Mesenchymal stem cell (in vitro differentiated cells and primary cell): Measurements from ENCODE around the gene RFWD3. TPM values are rescaled to one million over a fixed set of nuclear protein-coding genes. Genes with fewer than 3 reads are reported as not detected.
A peak's percentile ranks its signal among the peaks of the same experiment; 100 is the strongest.

Experiments used
- DNase-seq: peaks from one replicate; pipeline ENCODE4 v3.0.0-alpha.2; 2013
- H2AFZ ChIP-seq: one replicate; pipeline ENCODE4 v1.6.1; 2013; ENCODE audit warnings: low read depth, mild to moderate bottlenecking, control low read depth, inconsistent platforms, low read length, moderate library complexity
- H2AK5ac ChIP-seq: 2 replicates; pipeline ENCODE4 v1.6.1; 2013; ENCODE audit warnings: low read length, moderate library complexity, mild to moderate bottlenecking, inconsistent platforms; ENCODE audit not compliant: severe bottlenecking
- H2BK120ac ChIP-seq: one replicate; pipeline ENCODE4 v1.6.1; 2013; ENCODE audit warnings: low read depth, mild to moderate bottlenecking, inconsistent platforms, low read length, moderate library complexity
- H2BK12ac ChIP-seq, 2 experiments: one replicate each; pipeline ENCODE4 v1.6.1; 2013; ENCODE audit warnings: inconsistent platforms in 2 of 2, low read length in 2 of 2, mild to moderate bottlenecking in 2 of 2, moderate library complexity in 2 of 2, control low read depth in 1 of 2
- H2BK15ac ChIP-seq: one replicate; pipeline ENCODE4 v1.6.1; 2013; ENCODE audit warnings: mild to moderate bottlenecking, low read depth, inconsistent platforms; ENCODE audit not compliant: poor library complexity, severe bottlenecking
- H2BK5ac ChIP-seq: 2 replicates; pipeline ENCODE4 v1.6.1; 2013; ENCODE audit warnings: low read depth, mild to moderate bottlenecking, low read length, control low read depth, inconsistent platforms; ENCODE audit not compliant: poor library complexity, severe bottlenecking
- H3K14ac ChIP-seq, 2 experiments: one replicate each; pipeline ENCODE4 v1.6.1; 2013; ENCODE audit warnings: inconsistent platforms in 2 of 2, low read length in 2 of 2, control low read depth in 1 of 2, mild to moderate bottlenecking in 1 of 2, moderate library complexity in 1 of 2
- H3K18ac ChIP-seq, 2 experiments: one replicate each; pipeline ENCODE4 v1.6.1; 2013; ENCODE audit warnings: inconsistent platforms in 2 of 2, low read length in 2 of 2, control low read depth in 1 of 2, low read depth in 1 of 2, mild to moderate bottlenecking in 1 of 2
- H3K23ac ChIP-seq, 2 experiments: one replicate each; pipeline ENCODE4 v1.6.1; 2013; ENCODE audit warnings: inconsistent platforms in 2 of 2, low read length in 2 of 2, mild to moderate bottlenecking in 2 of 2, moderate library complexity in 2 of 2, control low read depth in 1 of 2
- H3K27ac ChIP-seq: 2 replicates; pipeline ENCODE4 v1.5.1; 2013; ENCODE audit warnings: mild to moderate bottlenecking, moderate library complexity, low read length, control low read depth, inconsistent platforms; ENCODE audit not compliant: poor library complexity, severe bottlenecking
- H3K27me3 ChIP-seq, 2 experiments: 2 replicates each; pipeline versions ENCODE4 v1.6.1 to v1.7.0; 2013; ENCODE audit warnings: low read length in 2 of 2, mild to moderate bottlenecking in 2 of 2, moderate library complexity in 2 of 2, control low read depth in 1 of 2, inconsistent platforms in 1 of 2; ENCODE audit not compliant: control insufficient read depth in 1 of 2, insufficient read depth in 1 of 2
- H3K36me3 ChIP-seq, 2 experiments: 2 replicates each; pipeline versions ENCODE4 v1.6.1 to v1.7.0; 2013; ENCODE audit warnings: low read length in 2 of 2, control low read depth in 1 of 2, inconsistent platforms in 1 of 2, low read depth in 1 of 2, mild to moderate bottlenecking in 1 of 2; ENCODE audit not compliant: insufficient read depth in 2 of 2, control insufficient read depth in 1 of 2
- H3K4ac ChIP-seq, 2 experiments: one replicate each; pipeline ENCODE4 v1.6.1; 2013; ENCODE audit warnings: inconsistent platforms in 2 of 2, low read length in 2 of 2, mild to moderate bottlenecking in 2 of 2, moderate library complexity in 2 of 2, control low read depth in 1 of 2, low read depth in 1 of 2
- H3K4me1 ChIP-seq: 2 replicates; pipeline ENCODE4 v1.6.1; 2013; ENCODE audit warnings: low read depth, low read length, control low read depth; ENCODE audit not compliant: control insufficient read depth, insufficient read depth
- H3K4me2 ChIP-seq: 2 replicates; pipeline ENCODE4 v1.6.1; 2013; ENCODE audit warnings: low read length, mild to moderate bottlenecking, inconsistent platforms; ENCODE audit not compliant: poor library complexity, severe bottlenecking
- H3K4me3 ChIP-seq, 2 experiments: 2 replicates each; pipeline versions ENCODE4 v1.5.1 to v1.7.0; 2013; ENCODE audit warnings: low read length in 2 of 2, mild to moderate bottlenecking in 2 of 2, control low read depth in 1 of 2, low read depth in 1 of 2; ENCODE audit not compliant: insufficient read depth in 1 of 2
- H3K79me1 ChIP-seq: replicated peaks from 2 replicates; pipeline ENCODE4 v1.6.1; 2013; ENCODE audit warnings: mild to moderate bottlenecking, control low read depth, low read length, inconsistent platforms; ENCODE audit not compliant: poor library complexity, severe bottlenecking
- H3K9ac ChIP-seq: 2 replicates; pipeline ENCODE4 v1.7.0; 2013; ENCODE audit warnings: mild to moderate bottlenecking, low read length, moderate library complexity
- H3K9me3 ChIP-seq: 2 replicates; pipeline ENCODE4 v1.7.0; 2013; ENCODE audit warnings: mild to moderate bottlenecking, low read length; ENCODE audit not compliant: control insufficient read depth
- H4K8ac ChIP-seq: one replicate; pipeline ENCODE4 v1.6.1; 2013; ENCODE audit warnings: inconsistent platforms, mild to moderate bottlenecking, low read length, moderate library complexity
- H4K91ac ChIP-seq: one replicate; pipeline ENCODE4 v1.6.1; 2013; ENCODE audit warnings: mild to moderate bottlenecking, low read length, inconsistent platforms
- WGBS: methylation state at CpG from one replicate; pipeline ENCODE4 v1.1.7; 2013; ENCODE audit warnings: mixed read lengths; 5-methylcytosine and 5-hydroxymethylcytosine counted together
- polyA plus RNA-seq, 2 experiments: library from polyadenylated mRNA; stranded (reverse); fragments of 200-250 nt; gene quantifications; one replicate each; pipeline ENCODE4 v1.2.3, GENCODE V29; 2013

The RFWD3 gene, protein sequence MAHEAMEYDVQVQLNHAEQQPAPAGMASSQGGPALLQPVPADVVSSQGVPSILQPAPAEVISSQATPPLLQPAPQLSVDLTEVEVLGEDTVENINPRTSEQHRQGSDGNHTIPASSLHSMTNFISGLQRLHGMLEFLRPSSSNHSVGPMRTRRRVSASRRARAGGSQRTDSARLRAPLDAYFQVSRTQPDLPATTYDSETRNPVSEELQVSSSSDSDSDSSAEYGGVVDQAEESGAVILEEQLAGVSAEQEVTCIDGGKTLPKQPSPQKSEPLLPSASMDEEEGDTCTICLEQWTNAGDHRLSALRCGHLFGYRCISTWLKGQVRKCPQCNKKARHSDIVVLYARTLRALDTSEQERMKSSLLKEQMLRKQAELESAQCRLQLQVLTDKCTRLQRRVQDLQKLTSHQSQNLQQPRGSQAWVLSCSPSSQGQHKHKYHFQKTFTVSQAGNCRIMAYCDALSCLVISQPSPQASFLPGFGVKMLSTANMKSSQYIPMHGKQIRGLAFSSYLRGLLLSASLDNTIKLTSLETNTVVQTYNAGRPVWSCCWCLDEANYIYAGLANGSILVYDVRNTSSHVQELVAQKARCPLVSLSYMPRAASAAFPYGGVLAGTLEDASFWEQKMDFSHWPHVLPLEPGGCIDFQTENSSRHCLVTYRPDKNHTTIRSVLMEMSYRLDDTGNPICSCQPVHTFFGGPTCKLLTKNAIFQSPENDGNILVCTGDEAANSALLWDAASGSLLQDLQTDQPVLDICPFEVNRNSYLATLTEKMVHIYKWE
- 10.5 TPM for polyA plus RNA-seq (2013, experiment 1 of 2)
- 9.6 TPM for polyA plus RNA-seq (2013, experiment 2 of 2)

DNA sequence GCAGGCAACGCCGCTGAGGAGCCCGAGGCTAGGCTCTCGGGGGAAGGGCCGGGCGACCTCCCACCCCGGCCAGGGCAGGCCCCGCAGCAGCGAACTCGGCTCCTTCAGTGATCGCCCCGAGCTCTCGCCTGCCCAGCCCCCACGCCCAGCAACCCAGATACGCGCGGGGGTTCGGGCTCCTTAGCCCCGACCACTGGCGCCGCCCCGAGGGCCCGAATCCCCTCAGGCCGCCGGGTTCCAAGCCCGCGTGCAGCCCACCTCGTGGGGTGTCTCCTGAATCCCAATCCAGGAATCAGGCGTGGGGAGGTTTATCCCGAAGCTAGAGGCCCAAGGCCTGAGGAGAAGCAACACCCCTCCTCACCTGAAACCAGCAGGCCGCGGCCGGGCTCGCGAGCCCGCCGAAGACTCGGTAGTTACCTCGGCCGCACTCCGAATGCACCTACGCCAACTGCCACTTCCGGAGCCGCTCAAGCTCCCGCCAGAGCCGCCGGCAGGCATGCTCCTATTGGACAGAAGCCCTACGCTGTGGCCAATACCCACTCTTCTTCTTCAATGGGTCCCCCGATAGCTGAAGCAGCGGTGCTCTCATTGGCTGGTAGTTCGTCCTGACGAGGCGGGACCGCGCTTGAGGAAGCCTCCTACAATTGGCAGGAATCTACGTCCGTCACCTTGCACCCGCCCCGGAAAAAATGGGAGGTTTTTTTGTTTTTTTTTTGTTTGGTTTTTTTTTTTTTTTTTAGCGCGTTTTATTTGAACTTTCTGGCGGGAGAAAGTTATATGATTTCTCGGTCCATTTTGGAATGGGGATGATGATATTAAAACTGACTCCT is at the start of gene RFWD3:
Gene RFWD3, minus strand, starts transcription at position 453 of the 830 bp plus-strand sequence. CDS start 5,428 bp downstream, outside the sequence.
- H3K23ac ChIP-seq, result no peak within 1 kb of the TSS
- no peaks in the 10 kb centered on the region for H3K9me3 ChIP-seq
- peak within 1 kb of the TSS; percentile 95 for H3K4me2 ChIP-seq
- H2AK5ac ChIP-seq, result no peak within 1 kb of the TSS
- WGBS, result under 1% methylated on average over 57 of the region's 63 CpGs
- H4K91ac ChIP-seq, result peak within 1 kb of the TSS; percentile 11
- peak within 1 kb of the TSS; percentile 89 for H4K8ac ChIP-seq
- H2AFZ ChIP-seq, result peak within 1 kb of the TSS; percentile 83
- H3K4me3 ChIP-seq, result peak within 1 kb of the TSS; percentile 91 to 95
- peak within 1 kb of the TSS; percentile 90 for H2BK15ac ChIP-seq
- peaks cover 9% of the 10 kb centered on the region for H3K4me1 ChIP-seq
- peak within 1 kb of the TSS; percentile 97 for H3K9ac ChIP-seq
- H3K79me1 ChIP-seq, result peaks cover 12% of the 10 kb centered on the region
- H3K27me3 ChIP-seq, result peaks cover 0 to under 1% of the 10 kb centered on the region in 2 experiments
- H3K36me3 ChIP-seq, result peaks cover 15 to 36% of the 10 kb centered on the region in 2 experiments
- H2BK120ac ChIP-seq, result peak within 1 kb of the TSS; percentile 34
- no peak within 1 kb of the TSS for H2BK12ac ChIP-seq
- peak within 1 kb of the TSS in 1 of 2 experiments; percentile 64 for H3K14ac ChIP-seq
- H3K18ac ChIP-seq, result peak within 1 kb of the TSS; percentile 48 to 62
- H3K27ac ChIP-seq, result peak within 1 kb of the TSS; percentile 85
- DNase-seq, result peak; percentile 99
- H3K4ac ChIP-seq, result peak within 1 kb of the TSS; percentile 75 to 93
- H2BK5ac ChIP-seq, result no peak within 1 kb of the TSS

DNA sequence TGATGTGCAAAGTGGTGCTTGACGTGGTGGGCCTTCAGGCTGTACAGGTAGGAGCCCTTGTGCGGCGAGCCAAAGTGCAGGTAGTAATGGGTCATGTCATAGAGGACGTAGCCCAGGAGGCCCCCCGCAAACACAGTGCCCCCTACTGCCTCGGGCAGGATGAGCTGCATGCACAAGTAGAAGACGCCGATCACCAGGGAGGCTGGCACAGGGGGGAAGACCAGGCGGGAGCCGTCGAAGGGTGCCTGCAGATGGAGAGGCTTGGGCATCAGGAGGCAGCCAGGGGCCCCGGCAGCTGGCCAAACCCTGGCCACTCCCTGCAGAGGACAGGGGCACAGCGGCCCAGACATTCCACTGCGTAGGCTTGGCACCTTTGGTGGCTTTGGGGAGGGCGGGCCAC is 49.7 kb upstream of the RFWD3 start:
- Histone ChIP-seq H3K23ac (no peak overlapping the region), H3K9me3 (no peaks in the 10 kb centered on the region), H3K79me1 (no peaks in the 10 kb centered on the region), H3K4me3 (no peak overlapping the region), H2BK15ac (no peak overlapping the region), H3K9ac (no peak overlapping the region), H3K36me3 (no peaks in the 10 kb centered on the region), H3K4ac (no peak overlapping the region), H3K27ac (no peak overlapping the region), H3K18ac (no peak overlapping the region), H4K8ac (no peak overlapping the region), H2BK12ac (no peak overlapping the region), H3K27me3 (peaks cover 8 to 56% of the 10 kb centered on the region in 2 experiments), H2AFZ (no peak overlapping the region), H3K14ac (no peak overlapping the region), H2BK120ac (no peak overlapping the region), H3K4me1 (no peaks in the 10 kb centered on the region), H2AK5ac (no peak overlapping the region), H4K91ac (no peak overlapping the region), H2BK5ac (no peak overlapping the region), H3K4me2 (no peak overlapping the region)
- 87% methylated on average over 15 of the region's 15 CpGs for WGBS
- DNase-seq, result no peak

GRCh38 chr16:74713876-74714275 is 47.2 kb upstream of the RFWD3 start:
- no peak overlapping the region for H3K4me2 ChIP-seq
- H2AFZ ChIP-seq, result no peak overlapping the region
- H3K9me3 ChIP-seq, result no peaks in the 10 kb centered on the region
- no peak overlapping the region for H2BK5ac ChIP-seq
- no peak overlapping the region for H2AK5ac ChIP-seq
- peaks cover 5 to 40% of the 10 kb centered on the region in 2 experiments for H3K27me3 ChIP-seq
- H3K36me3 ChIP-seq, result no peaks in the 10 kb centered on the region
- no peak overlapping the region for H3K14ac ChIP-seq
- H4K8ac ChIP-seq, result no peak overlapping the region
- H2BK12ac ChIP-seq, result no peak overlapping the region
- no peak overlapping the region for H3K27ac ChIP-seq
- H3K9ac ChIP-seq, result no peak overlapping the region
- H2BK15ac ChIP-seq, result no peak overlapping the region
- no peak overlapping the region for H4K91ac ChIP-seq
- no peak overlapping the region for H2BK120ac ChIP-seq
- no peak overlapping the region for H3K23ac ChIP-seq
- no peak for DNase-seq
- no peaks in the 10 kb centered on the region for H3K79me1 ChIP-seq
- WGBS, result 75% methylated on average over 10 of the region's 10 CpGs
- H3K4me3 ChIP-seq, result no peak overlapping the region
- no peaks in the 10 kb centered on the region for H3K4me1 ChIP-seq
- no peak overlapping the region for H3K18ac ChIP-seq
- no peak overlapping the region for H3K4ac ChIP-seq
